H1 (cell line): Measurements from ENCODE around the gene CHN2. TPM values are rescaled to one million over a fixed set of nuclear protein-coding genes. Genes with fewer than 3 reads are reported as not detected.

ENCODE experiments used
- CTCF ChIA-PET: fragments of 300-600 bp; sonication (Branson Sonifier 250); formaldehyde crosslinking; loops from one replicate; lab custom pipeline; 2021; ENCODE audit not compliant: partially characterized antibody; lab: Charles Lee
- POLR2A ChIA-PET: fragments of 300-600 bp; sonication (Branson Sonifier 250); formaldehyde crosslinking; loops from one replicate; lab custom pipeline; 2021; ENCODE audit warnings: inconsistent platforms; ENCODE audit not compliant: partially characterized antibody; lab: Charles Lee
- DNase-seq, 2 experiments: peaks; one replicate each; pipeline versions ENCODE4 v3.0.0 to v3.0.0-alpha.2; 2010 to 2022; ENCODE audit warnings: low spot score in 2 of 2, low read depth in 1 of 2, mixed read lengths in 1 of 2
- FAIRE-seq: peaks from 2 replicates; lab custom pipeline; 2011; peaks lifted over from hg19 to GRCh38; lab: Jason Lieb, UNC
- H2AFZ ChIP-seq: 2 replicates; pipeline ENCODE4 v1.8.1; 2012; ENCODE audit warnings: low read length, inconsistent platforms
- H2AK5ac ChIP-seq: 2 replicates; pipeline ENCODE4 v1.6.1; 2013; ENCODE audit warnings: low read depth, low read length
- H2BK120ac ChIP-seq: replicated peaks from 2 replicates; pipeline ENCODE3; 2013; ENCODE audit warnings: low read depth, low read length, inconsistent platforms
- H2BK12ac ChIP-seq: 2 replicates; pipeline ENCODE4 v1.6.1; 2013; ENCODE audit warnings: low read depth, low read length
- H2BK15ac ChIP-seq: 2 replicates; pipeline ENCODE4 v1.6.1; 2013; ENCODE audit warnings: low read length
- H2BK20ac ChIP-seq: 2 replicates; pipeline ENCODE4 v1.6.1; 2013; ENCODE audit warnings: low read length
- H2BK5ac ChIP-seq: 2 replicates; pipeline ENCODE4 v1.6.1; 2013; ENCODE audit warnings: low read depth, low read length
- H3K14ac ChIP-seq: 2 replicates; pipeline ENCODE4 v1.6.1; 2013; ENCODE audit warnings: inconsistent platforms; ENCODE audit not compliant: insufficient read length
- H3K18ac ChIP-seq: 2 replicates; pipeline ENCODE4 v1.6.1; 2013; ENCODE audit warnings: low read length; ENCODE audit errors: extremely low read depth
- H3K23ac ChIP-seq: 2 replicates; pipeline ENCODE4 v1.6.1; 2013; ENCODE audit warnings: inconsistent platforms; ENCODE audit not compliant: insufficient read length
- H3K23me2 ChIP-seq: 2 replicates; pipeline ENCODE4 v1.6.1; 2013; ENCODE audit warnings: low read depth, low read length
- H3K27ac ChIP-seq: 2 replicates; pipeline ENCODE4 v1.6.1; 2011; ENCODE audit warnings: low read depth, low read length, inconsistent platforms
- H3K27me3 ChIP-seq, 4 experiments: replicated peaks in 1 of 4; 1 replicate in 1 of 4; 2 replicates in 3 of 4; pipeline versions ENCODE4 v1.6.1 to v1.8.1; 2011 to 2013; ENCODE audit warnings: low read length in 3 of 4, mild to moderate bottlenecking in 3 of 4, inconsistent platforms in 2 of 4, mixed read lengths in 2 of 4, moderate library complexity in 1 of 4; ENCODE audit not compliant: control insufficient read depth in 3 of 4, insufficient read depth in 3 of 4; ENCODE audit errors: extremely low read depth in 1 of 4
- H3K36me3 ChIP-seq, 4 experiments: 2 replicates each; pipeline versions ENCODE4 v1.6.1 to v1.8.1; 2011 to 2013; ENCODE audit warnings: mild to moderate bottlenecking in 4 of 4, low read length in 3 of 4, moderate library complexity in 2 of 4, control low read depth in 1 of 4, inconsistent platforms in 1 of 4; ENCODE audit not compliant: insufficient read depth in 4 of 4, control insufficient read depth in 2 of 4
- H3K4ac ChIP-seq: replicated peaks from 2 replicates; pipeline ENCODE3; 2013; ENCODE audit warnings: low read length, low read depth, mixed read lengths, inconsistent platforms; ENCODE audit not compliant: insufficient read length
- H3K4me1 ChIP-seq, 4 experiments: replicated peaks in 1 of 4; 1 replicate in 1 of 4; 2 replicates in 3 of 4; pipeline versions ENCODE4 v1.6.1 to v1.8.1; 2011 to 2013; ENCODE audit warnings: low read length in 3 of 4, inconsistent platforms in 2 of 4, mixed read lengths in 1 of 4; ENCODE audit not compliant: insufficient read depth in 4 of 4, control insufficient read depth in 3 of 4
- H3K4me2 ChIP-seq, 2 experiments: 2 replicates each; pipeline versions ENCODE4 v1.6.1 to v1.8.1; 2011 to 2013; ENCODE audit warnings: low read depth in 2 of 2, low read length in 2 of 2, control low read depth in 1 of 2, inconsistent platforms in 1 of 2, mild to moderate bottlenecking in 1 of 2; ENCODE audit not compliant: insufficient read depth in 1 of 2
- H3K4me3 ChIP-seq, 4 experiments: fragments of 200-600, 300-600 bp in 1 of 4; sonication (generic), shearing (Covaris generic), sonication (Bioruptor Twin) in 1 of 4; 2 replicates each; pipeline versions ENCODE4 v1.5.1 to v1.8.1; 2011 to 2016; ENCODE audit warnings: low read length in 4 of 4, low read depth in 3 of 4, control low read depth in 2 of 4, inconsistent platforms in 2 of 4, mild to moderate bottlenecking in 2 of 4, mixed read lengths in 1 of 4, moderate library complexity in 1 of 4; ENCODE audit not compliant: insufficient read depth in 2 of 4; ENCODE audit errors: extremely low read depth in 1 of 4
- H3K56ac ChIP-seq: replicated peaks from 2 replicates; pipeline ENCODE3; 2013; ENCODE audit warnings: low read depth, mild to moderate bottlenecking, mixed read lengths, low read length, inconsistent platforms; ENCODE audit not compliant: insufficient read length
- H3K79me1 ChIP-seq: 2 replicates; pipeline ENCODE4 v1.6.1; 2013; ENCODE audit warnings: low read depth, low read length, control low read depth
- H3K79me2 ChIP-seq, 2 experiments: 2 replicates each; pipeline versions ENCODE4 v1.6.1 to v1.8.1; 2012 to 2013; ENCODE audit warnings: low read length in 2 of 2, mild to moderate bottlenecking in 2 of 2, inconsistent platforms in 1 of 2; ENCODE audit not compliant: insufficient read depth in 2 of 2, control insufficient read depth in 1 of 2
- H3K9ac ChIP-seq, 4 experiments: replicated peaks in 1 of 4; 1 replicate in 1 of 4; 2 replicates in 3 of 4; pipeline versions ENCODE4 v1.6.1 to v1.8.1; 2011 to 2013; ENCODE audit warnings: low read depth in 3 of 4, low read length in 3 of 4, control low read depth in 2 of 4, mild to moderate bottlenecking in 2 of 4, moderate library complexity in 2 of 4, inconsistent platforms in 1 of 4; ENCODE audit errors: extremely low read depth in 1 of 4
- H3K9me3 ChIP-seq, 2 experiments: 2 replicates each; pipeline versions ENCODE4 v1.6.1 to v1.8.1; 2012 to 2013; ENCODE audit warnings: mild to moderate bottlenecking in 2 of 2, moderate library complexity in 2 of 2, control low read depth in 1 of 2, inconsistent platforms in 1 of 2, low read depth in 1 of 2, low read length in 1 of 2, mixed read lengths in 1 of 2; ENCODE audit not compliant: insufficient read depth in 2 of 2
- H4K20me1 ChIP-seq, 2 experiments: replicated peaks in 1 of 2; 2 replicates each; pipeline versions ENCODE3 to v1.8.1; 2011 to 2013; ENCODE audit warnings: inconsistent platforms in 2 of 2, low read length in 2 of 2, mild to moderate bottlenecking in 1 of 2; ENCODE audit not compliant: insufficient read depth in 2 of 2, control insufficient read depth in 1 of 2
- H4K5ac ChIP-seq: 2 replicates; pipeline ENCODE4 v1.6.1; 2013; ENCODE audit warnings: low read length, low read depth, mixed read lengths, inconsistent platforms; ENCODE audit not compliant: insufficient read length
- H4K8ac ChIP-seq: 2 replicates; pipeline ENCODE4 v1.8.0; 2013; ENCODE audit warnings: mild to moderate bottlenecking, moderate library complexity, low read length, inconsistent platforms; ENCODE audit not compliant: insufficient read depth; ENCODE audit errors: extremely low read depth
- H4K91ac ChIP-seq: replicated peaks from 2 replicates; pipeline ENCODE3; 2013; ENCODE audit warnings: low read length, mixed read lengths, inconsistent platforms; ENCODE audit not compliant: insufficient read length
- BCL11A ChIP-seq, 2 experiments: IDR thresholded peaks; one replicate each; pipeline ENCODE4 v1.6.1; 2011; ENCODE audit warnings: low read depth in 2 of 2, low read length in 2 of 2, mild to moderate bottlenecking in 2 of 2
- EGR1 ChIP-seq: IDR thresholded peaks from 2 replicates; pipeline ENCODE4 v1.6.1; 2011; ENCODE audit warnings: low read depth, low read length, borderline replicate concordance
- NRF1 ChIP-seq: IDR thresholded peaks from 2 replicates; pipeline ENCODE4 v1.6.1; 2011; ENCODE audit warnings: mild to moderate bottlenecking, low read depth, low read length, improper control_type of control experiment
- POLR2A ChIP-seq, 2 experiments: IDR thresholded peaks; 1 replicate in 1 of 2; 2 replicates in 1 of 2; pipeline ENCODE4 v1.6.1; 2011; ENCODE audit warnings: low read depth in 2 of 2, low read length in 2 of 2, mild to moderate bottlenecking in 2 of 2; ENCODE audit errors: control extremely low read depth in 1 of 2
- SIX5 ChIP-seq: IDR thresholded peaks from 2 replicates; pipeline ENCODE4 v1.6.1; 2011; ENCODE audit warnings: mild to moderate bottlenecking, low read depth, low read length
- SRF ChIP-seq: IDR thresholded peaks from 2 replicates; pipeline ENCODE4 v1.6.1; 2011; ENCODE audit warnings: mild to moderate bottlenecking, low read depth, low read length, moderate library complexity
- YY1 ChIP-seq: IDR thresholded peaks from 2 replicates; pipeline ENCODE4 v1.6.1; 2011; ENCODE audit warnings: low read depth, mild to moderate bottlenecking, low read length
- WGBS, 2 experiments: shearing (Covaris generic) in 1 of 2; methylation state at CpG; one replicate each; pipeline versions ENCODE4 v1.1.6 to v1.1.7; 2013 to 2015; ENCODE audit warnings: low lambda C conversion rate in 2 of 2, mixed read lengths in 2 of 2, inconsistent platforms in 1 of 2, low coverage in 1 of 2, missing lambda C conversion rate in 1 of 2; ENCODE audit not compliant: insufficient replicate concordance in 2 of 2, insufficient coverage in 1 of 2, insufficient read length in 1 of 2; ENCODE audit errors: extremely low coverage in 1 of 2, missing lambda C conversion rate in 1 of 2; 5-methylcytosine and 5-hydroxymethylcytosine counted together
- polyA plus RNA-seq, 7 experiments: library from polyadenylated mRNA; depleted of rRNA in 3 of 7; stranded (reverse) in 5 of 7; unstranded in 2 of 7; fragments of >200 nt in 5 of 7; fragments of 200-250 nt in 2 of 7; gene quantifications; 1 replicate in 5 of 7; 2 replicates in 1 of 7; 4 replicates in 1 of 7; pipeline versions ENCODE4 v1.2.1 to v1.2.3, GENCODE V29; 2011 to 2013; ENCODE audit warnings: missing spikeins in 2 of 7, mixed read lengths in 2 of 7
- total RNA-seq: library from RNA; stranded (reverse); fragmentation: NEBNext Ultra II Directional; extraction: Animal tissue kit (Norgen Biotek cat#: 25700); gene quantifications from 2 replicates; pipeline ENCODE4 v1.2.1, GENCODE V29; 2021
- TF ChIP-seq, protein P1 (sequence below): IDR thresholded peaks from 2 replicates; pipeline ENCODE4 v1.6.1; 2012; ENCODE audit warnings: inconsistent platforms
- TF ChIP-seq, protein P2 (sequence below): IDR thresholded peaks from 2 replicates; pipeline ENCODE4 v1.6.1; 2012; ENCODE audit warnings: low read length, inconsistent platforms
- TF ChIP-seq, protein P3 (sequence below), 3 experiments: IDR thresholded peaks; 1 replicate in 2 of 3; 2 replicates in 1 of 3; pipeline versions ENCODE4 v1.5.1 to v1.6.1; 2011; ENCODE audit warnings: low read length in 3 of 3, mild to moderate bottlenecking in 3 of 3, inconsistent platforms in 2 of 3, low read depth in 1 of 3, moderate library complexity in 1 of 3; ENCODE audit not compliant: insufficient read depth in 1 of 3; ENCODE audit errors: control extremely low read depth in 1 of 3

CHN2 gene
- total and polyA plus RNA-seq, 2 of the 8 experiments (the other 6 are each of a cell fraction or from before 2014, with no cell fraction given) = 2.9 to 4.8 TPM

DNA sequence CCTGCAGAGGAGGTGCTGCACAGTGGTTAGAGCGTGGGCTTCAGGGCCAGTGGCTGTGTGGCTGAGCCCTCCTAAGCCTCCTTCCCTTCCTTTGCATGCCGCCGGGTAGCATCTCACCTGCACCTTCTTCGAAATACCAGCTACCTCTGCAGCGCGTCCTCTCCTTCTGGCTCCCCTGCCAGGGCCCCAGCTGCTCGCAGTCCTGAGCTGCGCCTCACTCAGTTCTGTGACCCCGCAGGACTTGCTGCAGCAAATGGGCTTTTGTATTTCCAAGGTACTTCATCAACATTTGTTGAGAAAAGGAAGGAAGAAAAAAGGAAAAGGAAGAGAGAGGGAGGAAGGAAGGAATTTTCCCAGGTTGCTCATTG lies 222.3 kb downstream of the CHN2 start:
- no peaks in the 10 kb centered on the region for H3K4me1 ChIP-seq
- no peak overlapping the region for H3K9ac ChIP-seq
- H4K8ac ChIP-seq = peak overlapping the region; percentile 63; the same call in 1 of the 2 replicates
- ChIA-PET CTCF (interaction anchor here (1.0 to 2.5 kb wide), 9 partner anchors 11 to 494 kb away, joined by 3 to 6 read pairs (median 3); no protein-coding TSS in a partner anchor), POLR2A (no interaction called here)
- H3K56ac ChIP-seq = no peak overlapping the region
- H3K23me2 ChIP-seq = no peaks in the 10 kb centered on the region
- H2AFZ ChIP-seq = no peak overlapping the region
- H2BK120ac ChIP-seq = no peak overlapping the region
- FAIRE-seq = no peak
- no peak overlapping the region for H2BK20ac ChIP-seq
- H2AK5ac ChIP-seq = no peak overlapping the region
- no peak overlapping the region for H3K23ac ChIP-seq
- H4K20me1 ChIP-seq = no peaks in the 10 kb centered on the region
- no peak overlapping the region for H2BK5ac ChIP-seq
- H3K14ac ChIP-seq = no peak overlapping the region
- no peak overlapping the region for H3K18ac ChIP-seq
- DNase-seq = no peak
- H2BK15ac ChIP-seq = no peak overlapping the region
- no peaks in the 10 kb centered on the region for H3K36me3 ChIP-seq
- no peaks in the 10 kb centered on the region for H3K27me3 ChIP-seq
- WGBS, 2 experiments = 86% methylated on average over 9 of the region's 9 CpGs; no CpG with 5 or more reads in 1 of the 2 experiments
- no peaks in the 10 kb centered on the region for H3K9me3 ChIP-seq
- no peak overlapping the region for H3K4me3 ChIP-seq
- no peak overlapping the region for H3K4me2 ChIP-seq
- H3K4ac ChIP-seq = no peak overlapping the region
- no peaks in the 10 kb centered on the region for H3K79me2 ChIP-seq
- H2BK12ac ChIP-seq = no peak overlapping the region
- no peak overlapping the region for H3K27ac ChIP-seq
- H4K5ac ChIP-seq = no peak overlapping the region
- no peak overlapping the region for H4K91ac ChIP-seq
- no peaks in the 10 kb centered on the region for H3K79me1 ChIP-seq
- TF ChIP-seq SIX5 = no peak
- no peak for TF ChIP-seq BCL11A (IDR thresholded peaks at IDR 0.05; ENCODE audit: low read depth in 2 of 2, low read length in 2 of 2)
- no peak for TF ChIP-seq EGR1
- TF ChIP-seq, protein P1, sequence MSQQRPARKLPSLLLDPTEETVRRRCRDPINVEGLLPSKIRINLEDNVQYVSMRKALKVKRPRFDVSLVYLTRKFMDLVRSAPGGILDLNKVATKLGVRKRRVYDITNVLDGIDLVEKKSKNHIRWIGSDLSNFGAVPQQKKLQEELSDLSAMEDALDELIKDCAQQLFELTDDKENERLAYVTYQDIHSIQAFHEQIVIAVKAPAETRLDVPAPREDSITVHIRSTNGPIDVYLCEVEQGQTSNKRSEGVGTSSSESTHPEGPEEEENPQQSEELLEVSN = no peak
- no peak for TF ChIP-seq YY1
- TF ChIP-seq, protein P2, sequence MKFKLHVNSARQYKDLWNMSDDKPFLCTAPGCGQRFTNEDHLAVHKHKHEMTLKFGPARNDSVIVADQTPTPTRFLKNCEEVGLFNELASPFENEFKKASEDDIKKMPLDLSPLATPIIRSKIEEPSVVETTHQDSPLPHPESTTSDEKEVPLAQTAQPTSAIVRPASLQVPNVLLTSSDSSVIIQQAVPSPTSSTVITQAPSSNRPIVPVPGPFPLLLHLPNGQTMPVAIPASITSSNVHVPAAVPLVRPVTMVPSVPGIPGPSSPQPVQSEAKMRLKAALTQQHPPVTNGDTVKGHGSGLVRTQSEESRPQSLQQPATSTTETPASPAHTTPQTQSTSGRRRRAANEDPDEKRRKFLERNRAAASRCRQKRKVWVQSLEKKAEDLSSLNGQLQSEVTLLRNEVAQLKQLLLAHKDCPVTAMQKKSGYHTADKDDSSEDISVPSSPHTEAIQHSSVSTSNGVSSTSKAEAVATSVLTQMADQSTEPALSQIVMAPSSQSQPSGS = no peak
- TF ChIP-seq, protein P3, sequence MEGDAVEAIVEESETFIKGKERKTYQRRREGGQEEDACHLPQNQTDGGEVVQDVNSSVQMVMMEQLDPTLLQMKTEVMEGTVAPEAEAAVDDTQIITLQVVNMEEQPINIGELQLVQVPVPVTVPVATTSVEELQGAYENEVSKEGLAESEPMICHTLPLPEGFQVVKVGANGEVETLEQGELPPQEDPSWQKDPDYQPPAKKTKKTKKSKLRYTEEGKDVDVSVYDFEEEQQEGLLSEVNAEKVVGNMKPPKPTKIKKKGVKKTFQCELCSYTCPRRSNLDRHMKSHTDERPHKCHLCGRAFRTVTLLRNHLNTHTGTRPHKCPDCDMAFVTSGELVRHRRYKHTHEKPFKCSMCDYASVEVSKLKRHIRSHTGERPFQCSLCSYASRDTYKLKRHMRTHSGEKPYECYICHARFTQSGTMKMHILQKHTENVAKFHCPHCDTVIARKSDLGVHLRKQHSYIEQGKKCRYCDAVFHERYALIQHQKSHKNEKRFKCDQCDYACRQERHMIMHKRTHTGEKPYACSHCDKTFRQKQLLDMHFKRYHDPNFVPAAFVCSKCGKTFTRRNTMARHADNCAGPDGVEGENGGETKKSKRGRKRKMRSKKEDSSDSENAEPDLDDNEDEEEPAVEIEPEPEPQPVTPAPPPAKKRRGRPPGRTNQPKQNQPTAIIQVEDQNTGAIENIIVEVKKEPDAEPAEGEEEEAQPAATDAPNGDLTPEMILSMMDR (IDR thresholded peaks at IDR 0.05; ENCODE audit: control extremely low read depth in 1 of 3, insufficient read depth in 1 of 3, low read depth in 1 of 3, low read length in 3 of 3) = no peak
- no peak for TF ChIP-seq SRF
- TF ChIP-seq NRF1 = no peak
- TF ChIP-seq POLR2A (IDR thresholded peaks at IDR 0.05; ENCODE audit: control extremely low read depth in 1 of 2, low read depth in 2 of 2, low read length in 2 of 2) = no peak
